COLO829 (cell line): ENCODE measurements around the gene ADIPOR2.
A peak's percentile ranks its signal among the peaks of the same experiment; 100 is the strongest.

Experiments
- DNase-seq: peaks from one replicate; pipeline ENCODE4 v3.0.0; 2012; ENCODE audit warnings: low spot score

The ADIPOR2 gene

GRCh38 chr12:1737652-1738286 is 46.9 kb downstream of the ADIPOR2 start:
- DNase-seq: no peak

GRCh38 chr12:1738446-1738845 is 47.6 kb downstream of the ADIPOR2 start:
- DNase-seq: no peak

GRCh38 chr12:1739368-1739767 is 48.5 kb downstream of the ADIPOR2 start:
- no peak for DNase-seq

- DNase-seq: no peak
Measured at GRCh38 chr12:1740161-1740948, 49.5 kb downstream of the ADIPOR2 start.

GRCh38 chr12:1741154-1741949 is 50.5 kb downstream of the ADIPOR2 start:
- no peak for DNase-seq

- DNase-seq: no peak
Measured at GRCh38 chr12:1744932-1745331, 54.1 kb downstream of the ADIPOR2 start.

- DNase-seq: no peak
Measured at GRCh38 chr12:1747609-1748008, 56.7 kb downstream of the ADIPOR2 start.

GRCh38 chr12:1749019-1749418 is 58.1 kb downstream of the ADIPOR2 start:
- no peak for DNase-seq

GRCh38 chr12:1750300-1750699 is 59.4 kb downstream of the ADIPOR2 start:
- DNase-seq: no peak

GRCh38 chr12:1758376-1758775 is 67.5 kb downstream of the ADIPOR2 start:
- no peak for DNase-seq

GRCh38 chr12:1758887-1759286 is 68.0 kb downstream of the ADIPOR2 start:
- DNase-seq: peak; percentile 65

GRCh38 chr12:1760566-1761382 is 69.9 kb downstream of the ADIPOR2 start:
- peak; percentile 54 for DNase-seq

GRCh38 chr12:1761857-1762256 is 71.0 kb downstream of the ADIPOR2 start:
- DNase-seq: no peak

GRCh38 chr12:1763153-1763552 is 72.3 kb downstream of the ADIPOR2 start:
- no peak for DNase-seq

GRCh38 chr12:1766110-1766509 is 75.2 kb downstream of the ADIPOR2 start:
- no peak for DNase-seq

GRCh38 chr12:1767407-1768090 is 76.7 kb downstream of the ADIPOR2 start:
- no peak for DNase-seq

GRCh38 chr12:1768615-1769014 is 77.7 kb downstream of the ADIPOR2 start:
- no peak for DNase-seq

- no peak for DNase-seq
Measured at GRCh38 chr12:1769809-1770494, 79.1 kb downstream of the ADIPOR2 start.

- peak; percentile 35 for DNase-seq
Measured at GRCh38 chr12:1773937-1774655, 83.2 kb downstream of the ADIPOR2 start.
